ENCODE measurements around the gene GPR132. TPM values are rescaled to one million over a fixed set of nuclear protein-coding genes. Genes with fewer than 3 reads are reported as not detected.

The GPR132 gene
- total and polyA plus RNA-seq, 2 donors (not counting 3 experiments of a cell fraction or from before 2014, with no cell fraction given): not detected

DNA sequence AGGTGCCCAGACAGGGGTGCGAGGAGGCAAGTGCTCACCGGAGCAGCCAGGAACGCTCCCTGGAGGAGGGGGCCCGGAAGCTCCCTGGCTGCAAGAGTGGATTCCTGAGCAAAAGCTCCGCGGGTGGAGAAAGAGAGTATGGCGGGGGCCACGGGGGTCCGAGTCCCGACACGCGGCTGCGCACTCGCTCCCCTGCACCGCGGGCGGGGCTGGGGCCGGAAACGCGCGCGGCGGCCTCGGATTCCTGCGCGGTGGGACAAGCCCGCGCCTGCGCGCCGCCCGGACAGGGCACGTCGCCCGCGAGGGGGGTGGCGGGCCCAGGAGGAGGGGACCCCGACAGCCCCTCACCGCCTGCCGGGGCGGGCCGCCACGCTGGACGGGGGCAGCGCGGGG is 27.8 kb upstream of the GPR132 start:
- Histone ChIP-seq H3K9me1 (replicated peaks; ENCODE audit: control insufficient read depth, extremely low read depth, insufficient read depth, low read length) (no peaks in the 10 kb centered on the region), H3K9me3 (replicated peaks; ENCODE audit: control insufficient read depth, insufficient read depth, low read length) (no peaks in the 10 kb centered on the region), H2AFZ (ENCODE audit: low read depth, low read length) (peak overlapping the region; percentile 74), H3K36me3 (ENCODE audit: control insufficient read depth in 2 of 2, extremely low read depth in 1 of 2, insufficient read depth in 2 of 2, low read length in 2 of 2) (no peaks in the 10 kb centered on the region), H3K27ac (ENCODE audit: insufficient read depth, low read depth, low read length) (no peak overlapping the region), H3K79me2 (ENCODE audit: control insufficient read depth, insufficient read depth, low read length) (no peaks in the 10 kb centered on the region), H3K4me1 (ENCODE audit: control insufficient read depth, extremely low read depth, insufficient read depth, low read length) (peaks cover 16% of the 10 kb centered on the region), H3K27me3 (ENCODE audit: control insufficient read depth in 2 of 2, insufficient read depth in 2 of 2, low read length in 2 of 2) (no peaks in the 10 kb centered on the region), H3K4me2 (ENCODE audit: insufficient read depth, low read length) (peak overlapping the region; percentile 63), H3K4me3 (replicated peaks in 1 of 3; ENCODE audit: insufficient read depth in 1 of 3, low read depth in 1 of 3, low read length in 3 of 3) (peak overlapping the region; percentile 15 to 61 (median 18)), H3K9ac (replicated peaks; ENCODE audit: extremely low read depth, insufficient read depth, low read length) (peak overlapping the region; percentile 29), H4K20me1 (replicated peaks; ENCODE audit: control insufficient read depth, extremely low read depth, insufficient read depth, low read length) (no peaks in the 10 kb centered on the region)
- FAIRE-seq (peak; percentile 84), DNase-seq (ENCODE audit: low read depth, low spot score) (peak; percentile 35)
- ChIA-PET POLR2A (no interaction called here), CTCF (no interaction called here)
- BruUV-seq (replicated peaks): no TSS peak
- dilution Hi-C loops (cut with MboI; ENCODE audit: extremely low pct_ligation_motif_present, low sequenced_read_pairs) (no loop called here), intact Hi-C loops (cut with micrococcal nuclease) (loop anchor here (1.0 kb wide), 2 partner anchors 76 to 106 kb away; no protein-coding TSS in a partner anchor)
- TF ChIP-seq FOS (IDR thresholded peaks at IDR 0.05; ENCODE audit: borderline replicate concordance, insufficient read depth, low read length) (no peak), POLR2AphosphoS5 (IDR thresholded peaks at IDR 0.05; ENCODE audit: insufficient read depth, low read depth, low read length) (peak; percentile 66), POLR2A (IDR thresholded peaks at IDR 0.05; ENCODE audit: low read depth, low read length) (peak; percentile 48)

DNA sequence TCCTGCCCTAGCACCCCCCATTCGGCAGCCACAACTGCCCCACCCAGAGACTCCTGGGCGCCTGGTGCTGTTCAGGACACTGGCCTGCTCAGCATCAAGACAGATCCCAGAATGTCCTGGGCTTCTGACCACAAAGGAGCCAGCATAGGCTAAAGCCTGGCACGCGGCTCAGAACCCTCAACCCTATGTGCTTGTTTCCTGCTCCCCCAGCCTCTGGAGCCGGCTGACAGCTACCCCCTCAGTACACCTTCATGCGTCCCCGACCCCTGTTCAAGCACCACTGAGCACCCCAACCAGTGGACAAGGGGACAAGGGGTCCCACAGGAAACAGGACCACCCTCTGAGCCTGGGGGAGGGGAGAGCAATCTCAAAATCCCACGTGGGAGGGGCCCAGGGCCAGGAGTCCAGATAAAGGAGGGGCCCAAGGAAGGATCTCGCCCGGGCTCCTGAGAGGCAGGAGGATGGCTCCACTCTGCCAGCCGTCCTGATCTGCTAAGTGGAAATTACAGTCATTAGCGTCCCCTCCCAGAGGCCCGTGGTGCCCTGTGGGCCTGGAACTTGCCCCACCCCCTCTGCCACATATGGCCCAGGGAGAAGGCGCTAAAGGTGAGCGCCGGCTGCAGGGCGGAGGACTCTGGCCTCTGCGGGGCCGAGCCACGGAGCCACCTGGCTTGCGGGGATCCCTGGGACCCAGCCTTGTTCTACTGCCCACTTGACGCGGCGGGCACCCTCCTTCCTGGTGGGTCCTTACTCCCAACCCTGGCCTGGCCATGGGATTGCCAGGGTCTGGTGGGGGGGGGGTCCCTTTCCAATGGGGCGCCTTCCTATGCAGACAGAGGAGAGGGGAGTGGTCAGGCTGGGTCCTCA is 27.2 kb upstream of the GPR132 start:
- H3K9me3 ChIP-seq (replicated peaks; ENCODE audit: control insufficient read depth, insufficient read depth, low read length): no peaks in the 10 kb centered on the region
- FAIRE-seq: peak; percentile 28
- POLR2A ChIA-PET: no interaction called here
- DNase-seq (ENCODE audit: low read depth, low spot score): no peak
- H3K4me3 ChIP-seq (replicated peaks in 1 of 3; ENCODE audit: insufficient read depth in 1 of 3, low read depth in 1 of 3, low read length in 3 of 3): peak overlapping the region; percentile 15 to 61 (median 18)
- peak overlapping the region; percentile 63 for H3K4me2 ChIP-seq (ENCODE audit: insufficient read depth, low read length)
- no peaks in the 10 kb centered on the region for H3K79me2 ChIP-seq (ENCODE audit: control insufficient read depth, insufficient read depth, low read length)
- no peaks in the 10 kb centered on the region for H3K36me3 ChIP-seq (ENCODE audit: control insufficient read depth in 2 of 2, extremely low read depth in 1 of 2, insufficient read depth in 2 of 2, low read length in 2 of 2)
- intact Hi-C loops (cut with micrococcal nuclease) (loop anchor here (1.0 kb wide), 2 partner anchors 77 to 107 kb away; no protein-coding TSS in a partner anchor), dilution Hi-C loops (cut with MboI; ENCODE audit: extremely low pct_ligation_motif_present, low sequenced_read_pairs) (no loop called here)
- H3K4me1 ChIP-seq (ENCODE audit: control insufficient read depth, extremely low read depth, insufficient read depth, low read length): peaks cover 22% of the 10 kb centered on the region
- H3K9me1 ChIP-seq (replicated peaks; ENCODE audit: control insufficient read depth, extremely low read depth, insufficient read depth, low read length): no peaks in the 10 kb centered on the region
- no peaks in the 10 kb centered on the region for H4K20me1 ChIP-seq (replicated peaks; ENCODE audit: control insufficient read depth, extremely low read depth, insufficient read depth, low read length)
- CTCF ChIA-PET: interaction anchor here (0.7 to 2.5 kb wide), 3 partner anchors 103 to 260 kb away, joined by 5 to 23 read pairs (median 14); partner anchors contain the start of gene BTBD6
- H3K9ac ChIP-seq (replicated peaks; ENCODE audit: extremely low read depth, insufficient read depth, low read length): peak overlapping the region; percentile 29
- peak overlapping the region; percentile 74 for H2AFZ ChIP-seq (ENCODE audit: low read depth, low read length)
- no peak for TF ChIP-seq POLR2A (IDR thresholded peaks at IDR 0.05; ENCODE audit: low read depth, low read length)
- TF ChIP-seq EZH2 (IDR thresholded peaks at IDR 0.05; ENCODE audit: borderline replicate concordance, low read depth, low read length, severe bottlenecking): no peak
- no TSS peak for BruUV-seq (replicated peaks)
- H3K27me3 ChIP-seq (ENCODE audit: control insufficient read depth in 2 of 2, insufficient read depth in 2 of 2, low read length in 2 of 2): no peaks in the 10 kb centered on the region
- H3K27ac ChIP-seq (ENCODE audit: insufficient read depth, low read depth, low read length): no peak overlapping the region
